K562 treated with DMSO at 1 percent for 4 hours (cell line): Measurements from ENCODE around the gene GANC. TPM values are rescaled to one million over a fixed set of nuclear protein-coding genes. Genes with fewer than 3 reads are reported as not detected.

Source experiments
- total RNA-seq: library from RNA; unstranded; fragments of 300-600 nt; gene quantifications from 2 replicates; pipeline ENCODE4 v1.2.3, GENCODE V29; 2022; ENCODE audit not compliant: insufficient read depth

Gene GANC, protein sequence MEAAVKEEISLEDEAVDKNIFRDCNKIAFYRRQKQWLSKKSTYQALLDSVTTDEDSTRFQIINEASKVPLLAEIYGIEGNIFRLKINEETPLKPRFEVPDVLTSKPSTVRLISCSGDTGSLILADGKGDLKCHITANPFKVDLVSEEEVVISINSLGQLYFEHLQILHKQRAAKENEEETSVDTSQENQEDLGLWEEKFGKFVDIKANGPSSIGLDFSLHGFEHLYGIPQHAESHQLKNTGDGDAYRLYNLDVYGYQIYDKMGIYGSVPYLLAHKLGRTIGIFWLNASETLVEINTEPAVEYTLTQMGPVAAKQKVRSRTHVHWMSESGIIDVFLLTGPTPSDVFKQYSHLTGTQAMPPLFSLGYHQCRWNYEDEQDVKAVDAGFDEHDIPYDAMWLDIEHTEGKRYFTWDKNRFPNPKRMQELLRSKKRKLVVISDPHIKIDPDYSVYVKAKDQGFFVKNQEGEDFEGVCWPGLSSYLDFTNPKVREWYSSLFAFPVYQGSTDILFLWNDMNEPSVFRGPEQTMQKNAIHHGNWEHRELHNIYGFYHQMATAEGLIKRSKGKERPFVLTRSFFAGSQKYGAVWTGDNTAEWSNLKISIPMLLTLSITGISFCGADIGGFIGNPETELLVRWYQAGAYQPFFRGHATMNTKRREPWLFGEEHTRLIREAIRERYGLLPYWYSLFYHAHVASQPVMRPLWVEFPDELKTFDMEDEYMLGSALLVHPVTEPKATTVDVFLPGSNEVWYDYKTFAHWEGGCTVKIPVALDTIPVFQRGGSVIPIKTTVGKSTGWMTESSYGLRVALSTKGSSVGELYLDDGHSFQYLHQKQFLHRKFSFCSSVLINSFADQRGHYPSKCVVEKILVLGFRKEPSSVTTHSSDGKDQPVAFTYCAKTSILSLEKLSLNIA (N-terminal part only)
- total RNA-seq, result 8.3 and 8.7 TPM in 2 replicates

DNA sequence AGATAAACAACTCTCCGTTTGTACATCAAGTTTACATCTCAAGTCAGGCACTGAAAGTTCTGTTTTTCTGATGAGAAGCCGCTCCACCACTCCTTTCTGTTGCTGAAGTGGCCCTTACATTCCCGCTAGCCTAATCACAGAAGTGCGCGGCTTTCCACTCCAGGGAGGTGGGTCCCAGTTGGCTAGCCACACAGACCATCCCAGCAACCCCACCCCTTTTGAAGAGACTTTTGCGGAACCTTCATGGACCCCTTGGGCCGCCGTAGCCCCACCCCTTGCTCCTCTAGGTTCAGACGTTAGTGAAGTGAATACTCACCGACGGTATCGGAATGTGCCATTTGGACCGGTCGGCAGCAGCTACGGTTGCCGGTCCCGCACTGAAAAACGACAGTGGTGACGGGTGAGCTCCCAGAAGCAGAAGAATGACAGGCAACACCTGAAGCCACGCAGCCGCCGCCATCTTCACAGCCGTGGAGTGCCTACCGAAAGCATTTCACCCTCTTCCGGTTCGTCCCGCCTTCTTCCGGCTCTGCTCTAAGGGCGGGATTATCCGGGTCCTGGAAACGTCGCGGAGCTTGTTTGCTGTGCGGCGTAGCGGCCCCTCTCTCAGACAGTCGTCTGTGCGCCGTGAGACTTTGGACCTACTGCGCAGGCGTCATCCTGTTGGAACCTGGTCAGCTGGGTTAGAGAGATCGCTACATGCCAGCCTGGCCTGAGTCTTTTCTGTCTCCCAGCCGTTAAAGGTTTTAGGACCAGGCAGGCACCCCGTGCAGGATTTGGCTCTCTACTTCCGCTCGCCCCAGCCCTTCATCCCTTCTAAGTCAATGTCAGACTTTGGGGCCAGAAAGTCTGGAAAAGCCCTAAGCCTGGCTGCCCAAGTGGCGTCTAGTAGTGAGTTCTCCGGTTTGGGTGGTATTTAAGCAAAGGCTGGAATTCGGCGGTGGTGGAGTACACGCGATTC is at the start of gene GANC, which contains the start of gene TMEM87A:
TSS of gene GANC (plus strand) at position 263 of the 961 bp plus-strand sequence. CDS start 1,281 bp downstream, outside the sequence.
TSS of gene TMEM87A (minus strand) at position 495 of the 961 bp plus-strand sequence. CDS start at position 460, 35 bp downstream.

DNA sequence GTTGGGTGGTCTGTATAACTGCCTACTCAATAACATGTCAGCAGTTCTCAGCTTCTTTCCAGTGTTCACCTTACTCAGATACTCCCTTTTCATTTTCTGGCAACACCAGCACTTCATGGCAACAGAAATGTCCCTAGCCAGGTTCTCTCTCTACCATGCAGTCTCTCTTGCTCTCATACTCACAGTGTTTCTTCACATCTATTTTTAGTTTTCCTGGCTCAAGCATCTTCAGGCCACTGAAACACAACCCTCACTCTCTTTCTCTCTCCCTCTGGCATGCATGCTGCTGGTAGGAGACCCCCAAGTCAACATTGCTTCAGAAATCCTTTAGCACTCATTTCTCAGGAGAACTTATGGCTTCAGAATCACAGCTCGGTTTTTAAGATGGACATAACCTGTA is 86.2 kb downstream of the GANC start, which contains the start of gene CAPN3:
TSS of gene CAPN3 (plus strand) at position 253 of the 400 bp plus-strand sequence. CDS start 305 bp downstream, outside the sequence.

Other genes with a start within 250 kb of the GANC start
- not detected in 2 replicates for gene PLA2G4D, start 178.6 kb upstream of the GANC start, total RNA-seq
- not detected in 2 replicates for gene PLA2G4F, start 116.6 kb upstream of the GANC start, total RNA-seq
- 25.3 and 27.2 TPM in 2 replicates for gene VPS39, start 64.9 kb upstream of the GANC start, total RNA-seq
- 12.3 and 21.4 TPM in 2 replicates for gene TMEM87A, start 232 bp downstream of the GANC start, total RNA-seq
- 4.9 TPM in 1 of 2 replicates, not detected in the other for gene CAPN3, start 86.3 kb downstream of the GANC start, total RNA-seq
- 17.1 and 27.0 TPM in 2 replicates for gene ZNF106, start 217.9 kb downstream of the GANC start, total RNA-seq
- gene SNAP23, start 222.4 kb downstream of the GANC start, total RNA-seq, result 63.1 and 78.7 TPM in 2 replicates